ENCODE data around the gene PALM2AKAP2.

The PALM2AKAP2 gene

DNA sequence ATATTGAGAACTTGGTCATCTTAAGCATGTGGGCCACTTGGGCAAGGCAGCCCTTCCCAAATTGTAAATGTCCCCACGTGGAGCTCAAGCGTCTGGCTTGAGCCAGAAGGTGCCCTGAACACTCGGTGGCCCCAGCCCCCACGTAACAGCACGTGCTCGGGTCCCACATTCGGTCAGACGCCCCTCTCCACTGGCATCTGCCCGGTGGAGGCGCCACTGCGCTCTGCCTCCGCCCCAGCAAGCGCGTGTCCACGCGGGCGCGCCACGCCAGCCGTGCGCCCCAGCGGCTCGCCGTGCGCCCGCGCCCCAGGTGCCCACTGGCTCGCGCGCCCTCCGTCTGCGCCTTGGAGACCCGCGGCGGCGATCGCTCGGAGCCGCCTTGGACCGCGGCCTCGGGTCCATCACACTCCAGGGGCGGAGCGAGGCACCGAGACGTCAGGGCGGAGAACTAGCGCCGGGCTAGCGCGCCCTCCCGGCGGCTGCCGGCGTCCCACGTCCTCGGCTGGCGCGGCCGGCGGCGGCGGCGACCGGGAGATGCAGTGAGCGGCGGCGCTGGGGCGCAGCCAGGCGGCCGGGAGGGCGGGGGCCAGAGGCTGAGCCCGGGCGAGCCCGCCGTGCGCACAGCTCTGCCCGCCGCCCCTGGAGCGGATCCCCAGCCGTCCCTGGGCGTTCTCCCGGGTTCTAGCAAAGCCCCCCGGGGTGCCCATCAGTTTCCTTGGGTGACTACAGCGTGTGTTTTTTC is at the start of gene PALM2AKAP2:
Gene PALM2AKAP2 (plus strand): TSS at position 488 of the 742 bp plus-strand sequence. CDS start 291 bp downstream, outside the sequence.
- peak; percentile 6 for DNase-seq

DNA sequence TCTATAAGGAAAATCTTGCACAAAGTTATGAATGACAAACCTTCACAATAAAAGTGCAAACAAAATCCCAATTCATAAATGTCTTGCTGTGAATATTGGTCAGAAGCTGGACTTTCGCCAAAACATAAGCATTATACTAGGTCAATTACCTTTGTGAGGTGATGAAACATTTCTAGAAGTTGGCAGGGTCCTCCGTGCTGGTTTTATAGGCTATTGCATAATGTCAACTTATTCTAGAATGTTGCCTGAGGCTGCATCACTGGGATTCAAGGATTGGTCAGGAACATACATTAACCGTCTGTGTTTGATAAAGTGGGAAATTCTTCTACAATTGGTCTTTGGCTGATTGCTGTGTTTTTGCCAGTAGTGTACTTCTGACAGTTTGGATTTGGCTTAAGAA is 49.8 kb upstream of the PALM2AKAP2 start:
- no peak for DNase-seq

DNA sequence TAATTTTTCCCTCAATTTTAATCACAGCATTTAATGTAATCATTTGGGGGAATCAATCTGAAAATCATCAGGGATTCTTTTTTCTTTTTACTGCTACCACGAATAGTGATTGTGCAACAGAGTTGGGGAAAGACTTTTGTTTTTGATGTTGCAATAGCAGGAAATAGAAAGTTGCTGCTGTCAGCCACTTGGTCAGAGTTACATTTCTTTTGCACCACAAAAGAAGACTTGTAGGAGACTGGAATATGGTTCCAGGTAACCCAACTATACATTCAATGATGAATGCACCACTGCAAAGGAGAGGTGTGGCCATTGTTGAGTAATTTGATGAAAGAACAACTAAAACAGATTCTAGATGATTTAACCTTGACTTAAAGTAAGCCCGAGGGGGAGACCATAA is 46.3 kb upstream of the PALM2AKAP2 start:
- no peak for DNase-seq

GRCh38 chr9:109734814-109735213 is 45.2 kb upstream of the PALM2AKAP2 start:
- no peak for DNase-seq

DNA sequence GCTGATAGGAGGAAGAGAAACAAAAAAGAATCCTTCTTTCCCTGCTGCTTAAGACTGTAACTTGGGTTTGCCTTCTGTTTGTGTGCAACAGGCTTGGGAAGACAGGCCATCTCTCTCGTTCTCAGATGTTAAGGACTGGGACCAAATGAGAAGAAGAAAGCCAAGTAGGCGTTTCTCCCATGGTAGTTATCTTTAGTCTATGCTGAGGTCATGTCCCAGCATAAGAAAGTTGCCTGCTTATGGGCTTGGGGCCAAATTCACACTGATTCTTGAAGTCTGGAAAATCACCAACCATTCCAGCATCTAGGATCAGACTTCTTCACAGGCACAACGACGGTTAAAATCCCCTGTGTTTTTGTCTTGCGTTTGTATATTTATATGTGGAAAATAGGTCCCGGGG is 44.2 kb upstream of the PALM2AKAP2 start:
- no peak for DNase-seq

DNA sequence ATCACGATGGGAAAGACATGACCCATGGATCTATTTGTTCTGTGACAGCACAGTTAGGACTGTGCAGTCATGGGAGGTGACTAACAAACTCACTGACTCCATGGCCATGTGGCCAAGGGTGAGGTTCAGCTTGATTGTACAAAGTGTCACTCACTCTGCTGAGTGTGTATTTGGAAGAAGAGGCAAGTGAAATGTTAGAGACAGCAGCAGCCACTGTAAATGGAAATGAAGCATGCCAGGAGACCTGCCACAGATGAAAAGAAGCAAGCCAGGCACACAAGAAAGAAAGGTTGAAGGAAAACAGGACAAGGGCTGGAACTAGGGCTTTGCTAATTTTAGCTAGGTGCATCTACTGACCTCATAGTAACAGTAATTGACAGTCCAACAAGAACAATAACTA is 42.7 kb upstream of the PALM2AKAP2 start:
- DNase-seq: no peak

DNA sequence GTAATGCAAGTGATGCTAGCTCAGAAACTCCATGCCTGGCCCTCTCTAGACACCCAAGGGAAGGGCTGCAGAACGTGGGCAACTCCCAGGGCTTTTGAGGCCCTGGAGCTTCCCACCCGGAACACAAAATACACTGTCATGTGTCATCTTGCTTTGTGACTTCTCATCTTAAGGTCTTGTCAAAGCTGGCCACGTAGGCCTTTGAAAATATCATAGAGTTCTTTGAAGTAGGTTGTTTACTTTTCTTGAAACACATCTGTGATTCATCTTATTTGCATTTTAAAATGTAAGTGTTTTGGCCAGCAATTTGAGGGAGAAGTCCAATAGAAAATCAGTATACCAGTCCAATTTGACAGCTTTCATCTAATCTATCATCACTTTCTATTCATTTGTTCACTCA is 40.2 kb upstream of the PALM2AKAP2 start:
- DNase-seq: no peak

DNA sequence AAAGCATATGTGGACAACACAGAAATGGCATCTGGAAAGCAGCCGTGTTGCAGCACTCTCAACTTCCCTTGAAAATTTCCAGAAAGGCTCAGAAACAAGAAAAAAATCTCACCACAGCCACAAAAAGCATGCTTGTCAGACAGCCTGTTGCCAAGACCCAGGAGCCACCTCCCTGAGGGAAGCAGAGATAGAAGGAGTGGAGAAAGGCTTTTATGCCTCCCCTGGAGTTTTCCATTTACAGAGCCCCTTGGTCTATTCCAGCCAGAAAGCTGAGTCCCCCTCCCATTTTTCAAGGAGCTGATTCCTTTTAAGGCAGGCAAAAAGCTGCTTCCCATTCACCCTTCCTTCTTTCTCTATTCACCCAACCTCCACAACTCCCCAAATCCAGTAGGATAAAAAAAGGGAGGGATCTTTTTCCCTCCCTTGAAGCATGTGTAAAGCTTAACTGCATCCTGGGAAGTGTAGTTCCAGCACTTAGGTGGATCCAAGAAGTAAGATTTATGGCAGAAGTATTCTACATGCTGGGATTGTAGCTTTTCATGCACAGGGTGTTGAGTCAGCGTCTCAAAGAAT is 37.1 kb upstream of the PALM2AKAP2 start:
- DNase-seq: no peak

DNA sequence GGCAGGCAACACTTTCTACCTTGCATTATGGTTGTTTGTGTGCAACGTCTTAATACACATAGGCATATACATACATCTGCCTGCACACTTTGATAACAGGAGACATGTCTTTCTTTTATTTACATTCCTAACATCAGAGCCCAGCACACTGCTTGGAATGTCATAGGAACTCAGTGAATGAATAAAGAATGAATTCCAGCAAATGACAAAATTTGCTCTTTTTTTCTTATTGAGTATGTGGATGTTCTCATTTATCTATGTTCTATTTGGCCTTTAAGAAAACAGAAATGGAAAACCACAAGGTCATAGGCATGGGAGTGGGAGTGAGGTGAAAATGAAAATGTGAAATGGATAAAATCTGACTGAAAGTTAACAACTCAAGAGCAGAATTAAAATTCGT is 36.3 kb upstream of the PALM2AKAP2 start:
- no peak for DNase-seq

GRCh38 chr9:109745335-109746283 is 34.4 kb upstream of the PALM2AKAP2 start:
- DNase-seq: no peak

GRCh38 chr9:109751253-109751652 is 28.7 kb upstream of the PALM2AKAP2 start:
- DNase-seq: no peak

GRCh38 chr9:109753308-109753707 is 26.7 kb upstream of the PALM2AKAP2 start:
- no peak for DNase-seq

- no peak for DNase-seq
These were observed 25.0 kb upstream of the PALM2AKAP2 start for GRCh38 chr9:109755040-109755439.

- DNase-seq: no peak
These were observed 20.4 kb upstream of the PALM2AKAP2 start for GRCh38 chr9:109759589-109759988.

- no peak for DNase-seq
These were observed 14.7 kb upstream of the PALM2AKAP2 start for GRCh38 chr9:109765278-109765677.

DNA sequence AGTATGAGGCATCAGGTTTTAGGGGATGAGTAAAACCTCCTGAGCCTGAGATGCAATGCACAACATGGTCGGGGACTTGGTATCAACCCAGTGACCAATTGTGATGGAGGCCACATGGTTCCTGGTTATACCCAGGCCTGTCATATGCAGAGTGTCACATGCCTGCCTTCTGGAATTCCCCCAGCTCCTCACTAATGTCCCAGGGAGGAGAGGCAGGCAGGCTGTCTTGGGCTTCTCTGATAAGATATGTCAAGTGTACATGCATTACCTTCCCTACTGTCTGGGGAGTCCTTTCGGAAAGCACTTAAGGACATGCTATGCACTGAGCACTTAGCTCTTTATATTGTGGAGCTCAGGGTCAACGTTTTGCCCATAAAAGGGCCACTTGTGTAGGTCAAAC is 14.2 kb upstream of the PALM2AKAP2 start:
- DNase-seq: no peak

- DNase-seq: no peak
These were observed 13.6 kb upstream of the PALM2AKAP2 start for GRCh38 chr9:109766351-109766750.

DNA sequence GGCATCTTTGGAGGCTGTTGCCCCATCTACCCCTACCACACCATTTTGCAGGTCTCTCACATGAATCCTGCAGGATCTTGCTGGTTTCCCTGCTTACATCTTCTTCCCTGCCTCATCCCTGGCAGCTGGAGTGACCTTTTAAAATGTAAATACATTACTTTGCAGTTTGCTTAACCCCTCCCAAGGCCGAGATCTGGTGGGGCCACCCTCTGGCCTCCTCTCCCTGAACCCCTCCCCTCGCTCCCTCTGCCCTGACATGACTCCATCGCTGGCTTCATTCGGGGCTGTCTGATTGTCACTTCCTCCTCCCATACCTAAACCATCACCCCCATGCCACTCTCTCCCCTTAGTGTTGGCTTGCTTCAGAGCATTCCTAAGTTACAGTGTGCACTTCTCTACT is 12.6 kb upstream of the PALM2AKAP2 start:
- no peak for DNase-seq

DNA sequence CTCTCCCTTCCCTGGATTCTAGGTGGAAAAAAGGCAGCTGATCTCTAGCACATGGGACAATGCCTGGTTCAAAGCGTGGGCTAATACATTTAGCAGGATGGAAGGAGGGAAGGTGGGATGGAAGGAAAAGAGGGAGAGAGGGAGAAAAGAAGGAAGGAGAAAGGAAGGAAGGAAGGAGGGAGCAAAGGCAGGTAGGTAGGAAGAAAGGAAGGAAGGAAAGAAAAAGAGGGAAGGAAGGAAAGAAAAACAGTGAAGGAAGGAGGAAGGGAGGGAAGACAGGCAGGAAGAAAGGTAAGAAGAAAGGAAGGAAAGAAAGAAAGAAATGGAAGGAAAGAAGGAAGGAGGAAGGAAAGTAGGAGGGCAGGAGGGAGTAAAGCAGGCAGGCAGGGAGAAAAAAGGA is 12.2 kb upstream of the PALM2AKAP2 start:
- no peak for DNase-seq

DNA sequence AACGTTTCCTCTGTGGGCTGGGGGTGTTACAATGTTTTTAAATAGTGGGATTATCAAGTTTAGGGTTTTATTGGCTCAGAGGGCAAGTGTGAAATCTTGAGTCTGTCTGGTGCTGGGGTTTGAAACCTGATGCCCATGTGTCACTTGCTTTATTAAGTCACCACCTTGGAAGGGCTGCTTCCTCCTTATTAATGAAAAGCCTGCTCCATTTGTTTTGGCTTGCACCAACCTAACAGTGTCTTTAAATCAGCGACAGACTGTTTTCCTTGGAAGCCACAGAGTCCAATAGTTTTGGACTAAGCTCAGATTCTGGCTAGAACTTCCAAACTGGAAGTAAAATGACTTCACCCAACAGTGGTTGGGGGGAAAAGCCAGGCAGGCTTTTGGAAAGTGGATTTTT is 10.7 kb upstream of the PALM2AKAP2 start:
- no peak for DNase-seq

DNA sequence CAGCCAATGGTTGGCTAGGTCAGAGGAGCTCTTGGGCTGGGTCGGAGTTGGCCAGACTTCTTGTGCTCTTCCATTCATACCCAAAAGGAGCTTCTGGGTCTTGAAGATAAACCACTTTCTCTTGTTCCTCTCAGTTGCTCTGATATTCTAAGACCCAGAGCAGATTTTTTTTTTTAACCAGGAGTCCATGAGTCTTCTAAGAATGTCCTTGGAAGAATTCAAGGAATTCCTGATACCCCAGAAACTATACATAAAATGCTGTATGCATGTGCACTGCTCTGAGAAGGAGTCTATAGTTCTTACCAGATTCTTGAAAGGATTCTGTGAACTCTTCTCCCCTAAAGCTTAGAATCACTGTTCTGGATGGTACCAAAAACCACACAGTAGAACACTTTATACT is 9.9 kb upstream of the PALM2AKAP2 start:
- DNase-seq: no peak

- no peak for DNase-seq
These were observed 8.9 kb upstream of the PALM2AKAP2 start for GRCh38 chr9:109771087-109771486.

DNA sequence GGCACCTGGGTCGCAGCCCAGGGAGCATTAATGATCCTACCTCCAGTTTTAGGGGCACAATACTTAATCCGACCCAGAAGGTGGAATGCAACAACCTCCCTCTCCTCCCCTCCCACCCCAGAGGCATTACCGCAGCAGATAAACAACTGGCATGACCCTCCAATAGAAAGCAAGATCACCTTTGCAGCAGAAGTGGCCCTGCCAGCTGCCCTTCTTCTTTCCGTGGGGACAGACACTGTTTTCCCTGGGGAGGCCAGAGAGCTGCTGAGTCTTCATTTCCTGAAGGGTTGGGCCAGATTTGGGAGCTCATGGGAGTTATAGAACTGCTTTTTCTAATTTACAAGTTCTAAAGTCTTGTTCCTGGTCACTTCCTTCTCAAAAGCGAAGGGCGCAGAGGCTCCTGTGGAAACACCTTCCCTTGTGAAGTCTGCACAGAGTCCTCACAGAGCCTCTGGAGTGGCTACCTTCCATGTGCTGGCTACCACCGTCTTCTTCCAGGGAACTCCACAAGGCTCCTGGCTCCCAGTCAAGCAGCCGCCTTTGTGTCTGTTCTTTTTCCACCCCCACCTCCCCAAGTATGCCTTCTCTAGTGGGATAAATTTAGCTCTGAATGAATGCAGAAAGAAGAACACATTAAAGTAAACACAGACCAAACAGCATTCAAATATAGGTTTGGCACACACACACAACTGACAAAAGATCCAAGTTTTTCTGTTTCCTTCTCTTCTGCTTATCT is 8.0 kb upstream of the PALM2AKAP2 start:
- no peak for DNase-seq

Data from activated CD4-positive, alpha-beta T cell treated with anti-CD3 and anti-CD28 coated beads for 48 hours (primary cell).